Ovary (tissue), 3 donors: ENCODE results near the gene CENPP.

Experiments
- CTCF ChIP-seq, 3 donors: fragments of 450-650 bp in 2 of 3; fragments of 200-600 bp in 1 of 3; IDR thresholded peaks; one replicate each; pipeline versions ENCODE4 v1.5.1 to v1.8.0; 2016 to 2022; ENCODE audit warnings: antibody characterized with exemption in 3 of 3, mild to moderate bottlenecking in 1 of 3
- EP300 ChIP-seq: sonication (generic); formaldehyde crosslinking; IDR thresholded peaks from one replicate; pipeline ENCODE4 v1.6.1; 2017; ENCODE audit warnings: antibody characterized with exemption
- POLR2A ChIP-seq: fragments of 450-650 bp; IDR thresholded peaks from one replicate; pipeline ENCODE4 v1.6.1; 2017; ENCODE audit warnings: antibody characterized with exemption, mild to moderate bottlenecking, moderate library complexity
- donor health status: DM: no; HTN: no; CAD: no.

GRCh38 chr9:92640398-92641091, 314.8 kb downstream of the CENPP start:
- TF ChIP-seq CTCF (IDR thresholded peaks at IDR 0.05) (no peak), EP300 (no peak), POLR2A (no peak)
